Measurements from ENCODE around the gene PTCH1.

PTCH1 gene

GRCh38 chr9:95552255-95552654, 35.5 kb upstream of the PTCH1 start:
- no peak for DNase-seq (ENCODE audit: low read depth in 2 of 2)
- H3K4me3 ChIP-seq (replicated peaks in 1 of 2; ENCODE audit: low read depth in 2 of 2, low read length in 2 of 2) = no peak overlapping the region
- no peak for TF ChIP-seq CTCF (IDR thresholded peaks at IDR 0.05; ENCODE audit: low read depth, low read length)

- TF ChIP-seq CTCF (IDR thresholded peaks at IDR 0.05; ENCODE audit: low read depth, low read length) = no peak
- no peak for DNase-seq (ENCODE audit: low read depth in 2 of 2)
- no peak overlapping the region for H3K4me3 ChIP-seq (replicated peaks in 1 of 2; ENCODE audit: low read depth in 2 of 2, low read length in 2 of 2)
Observed at GRCh38 chr9:95551406-95551805, 34.6 kb upstream of the PTCH1 start.

- H3K4me3 ChIP-seq (replicated peaks in 1 of 2; ENCODE audit: low read depth in 2 of 2, low read length in 2 of 2) = no peak overlapping the region
- TF ChIP-seq CTCF (IDR thresholded peaks at IDR 0.05; ENCODE audit: low read depth, low read length) = no peak
- no peak for DNase-seq (ENCODE audit: low read depth in 2 of 2)
Observed at GRCh38 chr9:95545831-95546567, 29.2 kb upstream of the PTCH1 start.

GRCh38 chr9:95533996-95534680, 17.4 kb upstream of the PTCH1 start:
- no peak overlapping the region for H3K4me3 ChIP-seq (replicated peaks in 1 of 2; ENCODE audit: low read depth in 2 of 2, low read length in 2 of 2)
- DNase-seq (ENCODE audit: low read depth in 2 of 2) = no peak
- TF ChIP-seq CTCF (IDR thresholded peaks at IDR 0.05; ENCODE audit: low read depth, low read length) = no peak

GRCh38 chr9:95529910-95530309, 13.1 kb upstream of the PTCH1 start:
- DNase-seq (ENCODE audit: low read depth in 2 of 2) = no peak
- no peak overlapping the region for H3K4me3 ChIP-seq (replicated peaks in 1 of 2; ENCODE audit: low read depth in 2 of 2, low read length in 2 of 2)
- TF ChIP-seq CTCF (IDR thresholded peaks at IDR 0.05; ENCODE audit: low read depth, low read length) = no peak

GRCh38 chr9:95528908-95529502, 12.2 kb upstream of the PTCH1 start:
- H3K4me3 ChIP-seq (replicated peaks in 1 of 2; ENCODE audit: low read depth in 2 of 2, low read length in 2 of 2) = no peak overlapping the region
- no peak for DNase-seq (ENCODE audit: low read depth in 2 of 2)
- no peak for TF ChIP-seq CTCF (IDR thresholded peaks at IDR 0.05; ENCODE audit: low read depth, low read length)
